ENCODE measurements around the gene RPS6KA5. TPM values are rescaled to one million over a fixed set of nuclear protein-coding genes. Genes with fewer than 3 reads are reported as not detected.

RPS6KA5 gene
- total and polyA plus RNA-seq, 9 of the 15 experiments (the other 6 are each of a cell fraction or from before 2014, with no cell fraction given): 0.88 to 7.7 (median 4.7) TPM

GRCh38 chr14:91031666-91032065 is 28.8 kb downstream of the RPS6KA5 start:
- Histone ChIP-seq H3K9me1 (ENCODE audit: control insufficient read depth, insufficient read depth, low read length) (no peaks in the 10 kb centered on the region), H3K4me1 (replicated peaks in 1 of 2; ENCODE audit: control insufficient read depth in 2 of 2, insufficient read depth in 2 of 2, low read length in 2 of 2) (peaks cover 0 to 18% of the 10 kb centered on the region in 2 experiments; a peak in 4 of 5 replicates), H3K27me3 (ENCODE audit: control insufficient read depth in 2 of 2, insufficient read depth in 2 of 2, low read length in 2 of 2) (no peaks in the 10 kb centered on the region), H3K9me3 (replicated peaks; ENCODE audit: control insufficient read depth, insufficient read depth, low read depth, low read length) (no peaks in the 10 kb centered on the region), H3K4me3 (no peak overlapping the region), H3K36me3 (ENCODE audit: control insufficient read depth, insufficient read depth, low read length) (no peaks in the 10 kb centered on the region), H3K27ac (ENCODE audit: extremely low read depth, low read depth, low read length) (no peak overlapping the region), H2AFZ (ENCODE audit: low read depth, low read length) (no peak overlapping the region), H3K9ac (ENCODE audit: insufficient read depth in 1 of 2, low read depth in 2 of 2, low read length in 2 of 2) (no peak overlapping the region), H3K4me2 (ENCODE audit: insufficient read depth, low read length) (no peak overlapping the region), H4K20me1 (replicated peaks; ENCODE audit: control insufficient read depth, insufficient read depth, low read length) (no peaks in the 10 kb centered on the region), H3K79me2 (ENCODE audit: control insufficient read depth, insufficient read depth, low read length) (peaks cover 19% of the 10 kb centered on the region; the same call in 2 of the 3 replicates)
- BruUV-seq (replicated peaks): no TSS peak
- no peak for TF ChIP-seq MTA2 (IDR thresholded peaks at IDR 0.05; ENCODE audit: low read depth)
- peak; percentile 23; the same call in 1 of the 2 replicates for TF ChIP-seq MAFF (IDR thresholded peaks at IDR 0.05; ENCODE audit: low read length)
- peak; percentile 85 for TF ChIP-seq ZNF316 (IDR thresholded peaks at IDR 0.05)
- TF ChIP-seq MAFG (tag; conservative IDR thresholded peaks at IDR 0.05): peak; percentile 47
- TF ChIP-seq MAFK (IDR thresholded peaks at IDR 0.05; ENCODE audit: low read length): peak; percentile 25; the same call in 1 of the 2 replicates
- TF ChIP-seq C11orf30 (IDR thresholded peaks at IDR 0.05; ENCODE audit: low read depth): peak; percentile 74; the same call in 1 of the 2 replicates
- TF ChIP-seq ZNF197 (CRISPR knock-in tag; IDR thresholded peaks at IDR 0.05; ENCODE audit: low read depth): no peak
- in situ Hi-C loops (cut with MboI): no loop called here
- 59% methylated on average over 4 of the region's 4 CpGs for WGBS (ENCODE audit: insufficient coverage, low coverage, missing lambda C conversion rate)
- ChIA-PET POLR2A (interaction anchor here (0.7 to 1.2 kb wide), 2 partner anchors 16 to 19 kb away, joined by 3 read pairs; no protein-coding TSS in a partner anchor), CTCF (ENCODE audit: low intra/inter-chr PET ratio) (no interaction called here)
- ATAC-seq: no peak
- intact Hi-C loops (cut with micrococcal nuclease): no loop called here
- no peak for FAIRE-seq
- DNase-seq (ENCODE audit: extremely low read depth in 1 of 4, low spot score in 3 of 4): no peak
